ENCODE results near the gene CRB1.

DNA sequence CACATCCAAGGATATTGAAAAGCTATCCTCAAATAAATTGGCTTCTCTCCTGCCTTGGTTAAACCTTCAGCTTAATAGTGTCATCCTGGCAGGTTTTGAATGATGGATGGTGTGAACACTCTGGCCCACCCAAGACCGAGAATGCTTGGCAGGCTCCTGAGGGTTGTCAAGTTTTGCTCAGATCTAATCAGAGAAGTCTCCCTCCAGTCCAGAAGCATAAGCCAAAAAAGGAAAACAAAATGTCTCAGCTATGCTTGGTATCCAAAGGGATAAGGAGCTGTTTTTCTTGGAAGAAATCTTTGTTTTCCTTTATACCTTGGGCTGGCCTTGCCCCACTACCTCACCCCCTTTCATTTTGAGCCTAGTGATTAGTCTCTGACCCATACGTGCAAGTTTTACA, 172.7 kb downstream of the CRB1 start:
- TF ChIP-seq TBL1XR1 (IDR thresholded peaks at IDR 0.05; ENCODE audit: low read length in 2 of 2) (no peak), XRCC5 (IDR thresholded peaks at IDR 0.05; ENCODE audit: low read depth, low read length) (no peak), HDAC6 (IDR thresholded peaks at IDR 0.05; ENCODE audit: low read depth, low read length) (no peak), MYC (IDR thresholded peaks at IDR 0.05; ENCODE audit: low read depth, low read length) (no peak), MYC (CRISPR knock-in tag; IDR thresholded peaks at IDR 0.05; ENCODE audit: borderline replicate concordance, low read depth) (no peak), ZBTB49 (CRISPR knock-in tag; IDR thresholded peaks at IDR 0.05; ENCODE audit: borderline replicate concordance) (no peak), DLX4 (CRISPR knock-in tag; IDR thresholded peaks at IDR 0.05) (no peak), HDAC2 (IDR thresholded peaks at IDR 0.05) (no peak), CTCF (IDR thresholded peaks at IDR 0.05 in 2 of 3, conservative IDR thresholded peaks at IDR 0.05 in 1 of 3; ENCODE audit: insufficient read depth in 2 of 3, low read depth in 1 of 3, low read length in 3 of 3) (no peak)
- TF ChIP-seq, protein P1, sequence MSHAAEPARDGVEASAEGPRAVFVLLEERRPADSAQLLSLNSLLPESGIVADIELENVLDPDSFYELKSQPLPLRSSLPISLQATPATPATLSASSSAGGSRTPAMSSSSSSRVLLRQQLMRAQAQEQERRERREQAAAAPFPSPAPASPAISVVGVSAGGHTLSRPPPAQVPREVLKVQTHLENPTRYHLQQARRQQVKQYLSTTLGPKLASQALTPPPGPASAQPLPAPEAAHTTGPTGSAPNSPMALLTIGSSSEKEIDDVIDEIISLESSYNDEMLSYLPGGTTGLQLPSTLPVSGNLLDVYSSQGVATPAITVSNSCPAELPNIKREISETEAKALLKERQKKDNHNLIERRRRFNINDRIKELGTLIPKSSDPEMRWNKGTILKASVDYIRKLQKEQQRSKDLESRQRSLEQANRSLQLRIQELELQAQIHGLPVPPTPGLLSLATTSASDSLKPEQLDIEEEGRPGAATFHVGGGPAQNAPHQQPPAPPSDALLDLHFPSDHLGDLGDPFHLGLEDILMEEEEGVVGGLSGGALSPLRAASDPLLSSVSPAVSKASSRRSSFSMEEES (CRISPR knock-in tag; IDR thresholded peaks at IDR 0.05), result no peak
